Suprapubic skin (tissue), 3 donors: ENCODE data around the gene RPS6KA3.

ENCODE experiments used
- POLR2A ChIP-seq, 2 donors: fragments of 450-650 bp; IDR thresholded peaks; one replicate each; pipeline ENCODE4 v1.6.1; 2017; ENCODE audit warnings: antibody characterized with exemption in 2 of 2, mild to moderate bottlenecking in 2 of 2, moderate library complexity in 2 of 2
- TF ChIP-seq, protein P1 (sequence below), 2 donors: fragments of 200-600 bp in 1 of 2; fragments of 450-650 bp in 1 of 2; sonication (generic) in 1 of 2; IDR thresholded peaks; one replicate each; pipeline ENCODE4 v1.5.1; 2016 to 2019; ENCODE audit warnings: antibody characterized with exemption in 2 of 2, mild to moderate bottlenecking in 1 of 2, moderate library complexity in 1 of 2

DNA sequence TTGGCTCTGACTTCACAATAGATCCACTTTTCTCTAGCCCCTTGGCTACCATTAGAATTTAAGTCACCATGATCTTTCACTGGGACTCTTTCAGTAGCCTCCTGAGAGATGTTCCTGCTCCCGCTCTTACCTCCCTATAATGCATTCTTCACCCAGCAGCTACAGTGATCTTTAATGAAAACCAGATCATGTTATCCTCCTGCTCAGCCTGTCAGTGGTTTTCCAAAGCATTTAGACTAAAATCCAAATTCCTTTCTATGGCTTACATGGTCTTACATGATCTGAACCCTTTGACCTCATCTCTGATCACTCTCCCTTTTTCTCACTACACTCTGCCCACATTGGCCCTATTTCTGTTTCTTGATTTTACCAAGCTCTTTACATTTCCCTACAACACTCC lies 18.3 kb upstream of the RPS6KA3 start:
- no peak for TF ChIP-seq POLR2A (IDR thresholded peaks at IDR 0.05)
- TF ChIP-seq, protein P1, sequence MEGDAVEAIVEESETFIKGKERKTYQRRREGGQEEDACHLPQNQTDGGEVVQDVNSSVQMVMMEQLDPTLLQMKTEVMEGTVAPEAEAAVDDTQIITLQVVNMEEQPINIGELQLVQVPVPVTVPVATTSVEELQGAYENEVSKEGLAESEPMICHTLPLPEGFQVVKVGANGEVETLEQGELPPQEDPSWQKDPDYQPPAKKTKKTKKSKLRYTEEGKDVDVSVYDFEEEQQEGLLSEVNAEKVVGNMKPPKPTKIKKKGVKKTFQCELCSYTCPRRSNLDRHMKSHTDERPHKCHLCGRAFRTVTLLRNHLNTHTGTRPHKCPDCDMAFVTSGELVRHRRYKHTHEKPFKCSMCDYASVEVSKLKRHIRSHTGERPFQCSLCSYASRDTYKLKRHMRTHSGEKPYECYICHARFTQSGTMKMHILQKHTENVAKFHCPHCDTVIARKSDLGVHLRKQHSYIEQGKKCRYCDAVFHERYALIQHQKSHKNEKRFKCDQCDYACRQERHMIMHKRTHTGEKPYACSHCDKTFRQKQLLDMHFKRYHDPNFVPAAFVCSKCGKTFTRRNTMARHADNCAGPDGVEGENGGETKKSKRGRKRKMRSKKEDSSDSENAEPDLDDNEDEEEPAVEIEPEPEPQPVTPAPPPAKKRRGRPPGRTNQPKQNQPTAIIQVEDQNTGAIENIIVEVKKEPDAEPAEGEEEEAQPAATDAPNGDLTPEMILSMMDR (IDR thresholded peaks at IDR 0.05): no peak
